Psoas muscle (tissue), 8 donors: Measurements from ENCODE around the gene MCAT. TPM values are rescaled to one million over a fixed set of nuclear protein-coding genes. Genes with fewer than 3 reads are reported as not detected.

ENCODE experiments used
- ATAC-seq, 4 donors: fragments of 200-7000 bp; cut with Tn5 transposase; one replicate each; pipeline ENCODE4 v1.9.1; 2020; ENCODE audit warnings: moderate library complexity in 3 of 4, mild to moderate bottlenecking in 2 of 4
- DNase-seq, 2 donors: peaks; one replicate each; pipeline ENCODE4 v3.0.0-alpha.2; 2020
- H3K27ac ChIP-seq: fragments of 200-600 bp; one replicate; pipeline ENCODE4 v1.8.0; 2022
- H3K27me3 ChIP-seq, 3 donors: fragments of 200-600 bp in 1 of 3; one replicate each; pipeline versions ENCODE4 v1.6.1 to v1.8.0; 2013 to 2022; ENCODE audit warnings: low read length in 2 of 3, mild to moderate bottlenecking in 2 of 3, moderate library complexity in 1 of 3; ENCODE audit not compliant: insufficient read depth in 3 of 3
- H3K36me3 ChIP-seq, 2 donors: fragments of 200-600 bp in 1 of 2; one replicate each; pipeline versions ENCODE4 v1.6.1 to v1.8.0; 2013 to 2022; ENCODE audit warnings: low read depth in 1 of 2, mild to moderate bottlenecking in 1 of 2, moderate library complexity in 1 of 2; ENCODE audit not compliant: insufficient read depth in 1 of 2
- H3K4me1 ChIP-seq: fragments of 200-600 bp; one replicate; pipeline ENCODE4 v1.8.0; 2022
- H3K4me3 ChIP-seq: fragments of 200-600 bp; one replicate; pipeline ENCODE4 v1.8.0; 2022; ENCODE audit warnings: mild to moderate bottlenecking
- H3K9me3 ChIP-seq: fragments of 200-600 bp; one replicate; pipeline ENCODE4 v1.8.0; 2022
- CTCF ChIP-seq: fragments of 200-600 bp; IDR thresholded peaks from one replicate; pipeline ENCODE4 v1.8.0; 2022; ENCODE audit warnings: antibody characterized with exemption
- WGBS, 3 donors: extraction: QIAGEN DNeasy Blood & Tissue Kit; methylation state at CpG; one replicate each; pipeline versions ENCODE4 v1.1.6 to v1.1.7; 2013; 5-methylcytosine and 5-hydroxymethylcytosine counted together
- intact Hi-C, 2 donors: fragments of 100-400 bp; cut with DNase I; formaldehyde crosslinking; loops; one replicate each; pipeline versions ENCODE4 v1.11.0 to v1.14.2; 2022
- polyA plus RNA-seq, 3 donors: library from polyadenylated mRNA; stranded (reverse); fragments of 200-250 nt; gene quantifications; one replicate each; pipeline ENCODE4 v1.2.3, GENCODE V29; 2013
- total RNA-seq, 4 donors: library from RNA; stranded (reverse); fragmentation: NEBNext Ultra II Directional in 2 of 4; extraction: Animal tissue kit (Norgen Biotek cat#: 25700) in 2 of 4; gene quantifications; one replicate each; pipeline versions ENCODE4 v1.2.1 to v1.2.4, GENCODE V29; 2021 to 2023
- donor health status: healthy with polysubstance abuse.
- donor health status: DM: no; HTN: no; CAD: no; lungs with moderate emphysema.
- donor health status: Bipolar disorder and iron deficiency.
- donor health status: healthy.
- donor health status: DM: yes; HTN: yes; CAD: no.
- donor health status: DM: no; HTN: no; CAD: no.
- donor health status: DM: no; HTN: no; CAD: no.
- donor health status: DM: yes; HTN: yes; CAD: no.

The MCAT gene
- total and polyA plus RNA-seq, 7 donors: 14.8 to 33.4 (median 21.7) TPM

- no peaks in the 10 kb centered on the region for H3K27me3 ChIP-seq
- intact Hi-C loops: no loop called here
- H3K36me3 ChIP-seq: peaks cover 0 to 80% of the 10 kb centered on the region in 2 donors
- no peaks in the 10 kb centered on the region for H3K9me3 ChIP-seq
- no peaks in the 10 kb centered on the region for H3K4me1 ChIP-seq
- no peak overlapping the region for H3K27ac ChIP-seq
- WGBS, 3 donors: 92 to 95% (median 94%) methylated on average over 9 of the region's 9 CpGs
- no peak for TF ChIP-seq CTCF
- H3K4me3 ChIP-seq: no peak overlapping the region
- DNase-seq (no peak), ATAC-seq (no peak)
Measured at GRCh38 chr22:43170131-43170480, 26.9 kb upstream of the MCAT start.

- no peak for TF ChIP-seq CTCF
- Histone ChIP-seq H3K9me3 (no peaks in the 10 kb centered on the region), H3K4me1 (no peaks in the 10 kb centered on the region), H3K4me3 (no peak overlapping the region), H3K36me3 (peaks cover 0 to 74% of the 10 kb centered on the region in 2 donors), H3K27me3 (no peaks in the 10 kb centered on the region), H3K27ac (no peak overlapping the region)
- WGBS, 3 donors: 92 to 94% (median 93%) methylated on average over 23 of the region's 23 CpGs
- ATAC-seq (no peak), DNase-seq (no peak)
- intact Hi-C loops: no loop called here
Measured at GRCh38 chr22:43169310-43170130, 26.3 kb upstream of the MCAT start.

GRCh38 chr22:43168471-43169309 is 25.5 kb upstream of the MCAT start:
- H3K27me3 ChIP-seq: no peaks in the 10 kb centered on the region
- H3K36me3 ChIP-seq: peaks cover 0 to 65% of the 10 kb centered on the region in 2 donors
- no peaks in the 10 kb centered on the region for H3K9me3 ChIP-seq
- intact Hi-C loops: no loop called here
- H3K4me1 ChIP-seq: no peaks in the 10 kb centered on the region
- DNase-seq: no peak
- H3K27ac ChIP-seq: no peak overlapping the region
- 82 to 86% (median 86%) methylated on average over 24 to 25 of the region's 25 CpGs for WGBS, 3 donors
- no peak for TF ChIP-seq CTCF
- H3K4me3 ChIP-seq: no peak overlapping the region
- ATAC-seq: peak in 1 of 4 donors; percentile 26

- Histone ChIP-seq H3K9me3 (no peaks in the 10 kb centered on the region), H3K27ac (no peak overlapping the region), H3K27me3 (no peaks in the 10 kb centered on the region), H3K36me3 (peaks cover 0 to 62% of the 10 kb centered on the region in 2 donors), H3K4me1 (no peaks in the 10 kb centered on the region), H3K4me3 (no peak overlapping the region)
- ATAC-seq: no peak
- TF ChIP-seq CTCF: no peak
- 89 to 92% (median 92%) methylated on average over 19 of the region's 19 CpGs for WGBS, 3 donors
- no peak for DNase-seq
- intact Hi-C loops: no loop called here
Measured at GRCh38 chr22:43167001-43167589, 23.9 kb upstream of the MCAT start.
